Measurements from ENCODE around the gene CRIM1. TPM values are rescaled to one million over a fixed set of nuclear protein-coding genes. Genes with fewer than 3 reads are reported as not detected.

The CRIM1 gene
- total RNA-seq, 1 experiment from 2014 or later = 8.3 TPM

DNA sequence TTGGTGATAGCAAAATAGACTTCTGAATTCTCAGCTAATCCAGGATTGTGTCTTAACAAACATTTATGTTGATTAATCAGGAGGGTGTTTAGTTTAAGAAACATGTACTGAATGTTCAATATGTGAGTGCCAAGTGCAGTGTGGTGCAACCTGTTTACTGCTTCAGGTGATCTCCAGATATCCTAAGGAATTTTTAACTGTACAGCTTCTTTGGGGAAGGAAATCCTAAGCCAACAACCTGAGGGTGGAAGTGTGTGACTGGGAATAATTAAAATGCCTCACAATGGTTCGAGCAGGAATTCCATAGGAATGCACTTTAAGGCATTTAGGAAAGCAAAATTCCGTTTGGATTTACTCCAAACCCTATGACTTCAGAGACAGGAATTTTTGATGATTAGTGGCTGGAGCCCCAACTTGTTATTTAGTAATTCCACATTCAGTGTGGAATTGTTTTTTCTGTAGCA, 16.4 kb downstream of the CRIM1 start:
- DNase-seq (ENCODE audit: low spot score) = peak; percentile 25

DNA sequence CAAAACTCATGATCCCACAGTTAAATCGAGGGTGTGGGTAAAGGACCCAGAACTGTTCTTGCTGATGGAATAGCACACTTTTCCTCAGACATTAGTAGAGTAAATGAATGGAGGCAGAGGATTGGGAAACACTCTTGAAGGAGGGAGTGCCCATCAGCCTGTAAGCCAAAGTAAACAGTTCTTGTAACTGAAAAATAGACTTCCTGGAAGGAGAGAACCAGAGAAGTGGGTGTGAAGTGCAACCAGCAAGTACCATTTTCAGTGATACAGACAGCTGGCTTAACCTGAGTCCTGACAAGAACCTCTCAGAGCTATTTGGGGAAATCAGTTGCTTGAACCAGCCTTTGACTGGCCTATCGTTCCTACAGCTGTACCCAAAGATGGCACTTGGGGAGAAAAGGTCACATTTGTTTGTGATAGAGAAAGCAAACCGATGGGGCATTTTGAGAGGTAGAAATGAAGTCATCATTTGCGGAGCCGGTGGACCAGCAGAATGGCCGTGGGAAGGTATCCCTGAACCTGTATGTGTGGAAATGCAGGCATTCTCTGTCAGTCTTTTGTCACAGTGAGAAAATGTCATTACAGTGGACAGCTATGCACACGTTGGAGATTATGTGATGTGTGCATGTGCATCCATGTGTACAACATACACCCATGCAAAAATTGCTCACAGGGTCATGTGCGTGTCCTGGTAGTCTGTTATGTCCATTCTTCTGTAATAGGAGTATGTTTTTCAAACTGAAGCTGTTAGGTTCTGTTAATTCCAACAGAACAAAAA, 17.8 kb downstream of the CRIM1 start:
- peak; percentile 32 for DNase-seq (ENCODE audit: low spot score)

DNA sequence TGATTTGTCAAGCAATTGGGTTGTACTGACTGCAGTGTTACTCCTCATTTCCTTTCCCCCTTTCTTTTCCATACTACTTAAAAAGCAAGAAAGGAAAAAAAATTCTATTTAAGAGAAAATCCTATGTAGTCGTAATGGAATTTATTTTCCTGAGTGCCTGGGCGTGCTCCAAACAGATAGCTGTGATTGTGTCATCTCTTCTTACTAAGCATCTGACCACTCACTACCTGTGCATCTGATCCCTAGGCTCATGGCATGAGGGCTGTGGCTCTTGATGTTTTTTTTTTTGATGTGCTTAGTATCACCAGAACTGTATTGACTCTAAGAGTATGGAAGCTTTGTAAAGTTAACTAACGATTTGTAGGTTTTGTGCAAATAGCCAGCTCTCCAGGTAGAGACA, 19.0 kb downstream of the CRIM1 start:
- DNase-seq (ENCODE audit: low spot score) = no peak

DNA sequence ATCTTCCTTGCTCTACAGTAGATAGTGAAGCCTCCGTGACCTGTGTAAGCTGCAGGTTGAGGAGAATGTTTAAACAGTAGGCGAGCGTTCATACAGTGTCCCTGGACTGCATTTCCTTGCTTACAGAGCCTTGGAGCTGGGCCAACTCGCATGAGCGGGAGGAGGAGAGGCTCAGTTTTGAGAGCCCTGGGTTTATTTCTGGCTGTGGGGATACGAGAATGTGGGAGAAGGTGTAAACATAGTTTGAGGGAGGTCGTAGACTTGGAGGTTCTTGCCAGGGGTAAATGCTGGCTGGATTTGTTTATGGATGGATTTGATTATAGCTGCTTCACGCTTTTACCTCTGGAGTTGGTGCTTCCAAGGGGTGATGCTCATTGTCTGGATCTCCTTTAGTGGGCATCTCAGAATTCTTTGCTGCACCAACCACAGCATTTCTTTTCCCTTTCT, 20.8 kb downstream of the CRIM1 start:
- peak; percentile 39 for DNase-seq (ENCODE audit: low spot score)

DNA sequence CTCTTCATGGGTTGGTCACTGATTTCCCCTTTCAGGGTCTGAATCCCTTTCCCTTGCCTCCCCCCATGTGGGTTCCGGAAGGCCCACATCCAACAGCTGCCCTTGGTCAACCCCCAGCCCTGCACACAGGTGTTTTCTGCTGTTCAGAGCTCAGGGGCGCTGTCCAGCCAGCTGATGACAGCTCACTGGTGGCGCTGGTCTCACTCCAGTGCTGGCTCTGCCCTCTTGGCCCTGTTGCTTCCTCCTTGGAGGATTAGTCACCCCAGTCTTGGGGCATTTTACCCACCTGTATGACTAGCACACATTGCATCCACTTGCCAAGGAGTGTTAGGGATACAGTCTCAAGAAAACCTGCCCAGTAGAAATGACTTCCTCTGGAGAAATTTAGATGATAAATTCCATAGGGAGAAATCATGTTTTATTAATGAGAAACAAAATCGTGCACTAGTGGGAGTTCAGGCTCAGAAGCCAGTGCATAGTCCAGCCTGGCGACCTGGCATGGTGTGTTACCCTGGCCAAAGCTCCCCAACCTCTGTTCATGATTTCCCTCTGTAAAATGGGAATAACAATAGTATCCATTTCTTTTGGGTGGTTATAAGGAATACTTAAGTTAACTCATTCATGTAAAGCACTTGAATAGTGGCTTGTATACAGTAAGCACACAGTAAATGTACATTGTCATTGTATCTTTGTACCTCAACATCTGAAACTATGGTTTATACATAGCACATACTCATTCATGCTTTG, 21.6 kb downstream of the CRIM1 start:
- DNase-seq (ENCODE audit: low spot score) = no peak

DNA sequence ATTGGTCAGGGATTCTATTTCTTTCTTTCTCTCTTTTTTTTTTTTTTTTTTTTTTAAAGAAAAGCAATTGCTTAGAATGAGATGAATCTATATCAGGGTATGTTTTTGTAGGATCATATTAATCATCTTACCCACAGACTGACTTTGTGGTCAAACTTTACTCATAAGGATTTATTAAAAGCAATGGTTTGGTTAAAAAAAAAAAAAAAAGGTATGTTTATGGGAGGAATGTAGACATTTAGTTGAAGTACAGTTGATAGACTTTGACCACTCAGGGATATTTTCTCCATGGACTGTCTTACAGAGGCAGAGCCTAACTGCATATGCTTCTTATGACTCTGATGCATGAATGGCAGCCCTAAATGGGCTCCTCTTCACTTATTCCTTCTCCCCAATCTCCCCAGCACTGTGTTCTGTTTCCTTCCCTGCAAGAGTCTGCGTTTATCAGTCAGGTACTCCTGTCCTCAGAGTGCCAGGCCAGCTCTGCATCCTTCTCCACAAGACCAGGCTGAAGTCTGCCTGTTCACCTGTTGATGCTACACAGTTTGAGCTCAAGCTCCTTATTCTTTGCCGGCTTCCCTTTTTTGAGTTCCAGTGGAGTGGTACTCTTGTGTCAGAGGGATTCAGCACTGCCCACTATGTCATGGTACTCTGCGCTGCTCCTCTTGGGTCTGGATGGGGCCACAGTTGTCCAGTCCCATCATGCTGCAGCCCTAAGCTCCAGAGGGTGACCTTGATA, 24.3 kb downstream of the CRIM1 start:
- no peak for DNase-seq (ENCODE audit: low spot score)

DNA sequence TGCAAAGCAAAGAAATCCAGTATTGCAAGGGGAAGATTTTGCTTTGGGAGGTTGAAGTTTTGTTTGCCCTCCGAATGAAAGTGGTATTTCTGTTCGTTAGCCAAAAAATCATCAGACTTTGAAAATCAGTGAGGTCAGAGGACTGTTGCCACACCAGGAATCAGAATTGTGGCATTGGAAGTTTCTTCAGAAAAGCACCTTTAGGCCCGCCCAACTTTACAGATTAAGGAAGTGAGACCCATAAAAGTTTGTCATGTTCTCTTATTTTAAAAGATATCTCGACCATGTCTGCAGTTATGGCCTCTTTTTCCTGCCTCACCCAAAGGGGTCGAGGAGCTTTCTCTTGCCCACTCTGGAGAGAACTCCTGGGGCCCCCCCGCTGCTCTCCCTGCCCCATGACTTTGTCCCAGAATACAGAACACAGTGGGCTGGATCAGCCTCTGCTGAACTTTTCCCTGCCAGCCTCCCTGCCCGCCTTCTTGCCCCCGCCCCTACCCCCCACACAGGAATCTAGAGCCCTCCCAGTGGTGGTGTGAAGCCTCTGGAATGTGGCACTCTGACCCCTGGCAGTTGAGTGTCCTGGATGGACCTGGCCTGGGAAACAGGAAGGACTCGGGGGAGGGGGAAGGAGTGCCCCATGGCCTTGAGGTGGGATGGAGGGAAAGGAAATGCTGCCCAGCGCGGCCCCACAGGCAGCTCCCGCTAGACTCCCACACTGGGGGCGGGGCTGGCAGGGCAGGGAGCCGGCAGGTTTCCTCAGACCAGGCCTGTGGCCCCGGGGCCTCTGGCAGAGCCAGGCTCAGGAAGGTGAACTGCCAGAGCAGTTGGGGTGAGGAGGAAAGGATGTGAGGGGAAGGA, 25.3 kb downstream of the CRIM1 start:
- no peak for DNase-seq (ENCODE audit: low spot score)

DNA sequence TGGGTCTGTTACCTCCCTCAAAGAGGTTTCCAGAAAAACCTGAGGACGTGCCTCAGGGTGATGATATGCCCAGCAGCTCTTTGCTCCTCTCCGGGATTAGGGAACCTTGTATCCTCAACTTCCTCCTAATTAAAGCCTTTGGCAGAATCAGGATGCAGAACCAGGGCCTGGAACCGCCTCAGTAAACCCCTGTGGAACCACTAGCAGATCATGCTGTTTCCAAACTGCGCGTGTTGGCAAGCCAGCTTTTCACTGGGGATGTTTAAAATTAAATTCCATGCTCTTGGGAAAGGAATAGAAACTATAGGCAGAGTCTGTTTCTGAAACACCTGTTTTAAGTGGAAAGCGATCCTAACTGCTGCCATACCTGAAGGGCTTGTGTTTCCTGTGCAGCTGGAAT, 26.4 kb downstream of the CRIM1 start:
- DNase-seq (ENCODE audit: low spot score) = no peak

DNA sequence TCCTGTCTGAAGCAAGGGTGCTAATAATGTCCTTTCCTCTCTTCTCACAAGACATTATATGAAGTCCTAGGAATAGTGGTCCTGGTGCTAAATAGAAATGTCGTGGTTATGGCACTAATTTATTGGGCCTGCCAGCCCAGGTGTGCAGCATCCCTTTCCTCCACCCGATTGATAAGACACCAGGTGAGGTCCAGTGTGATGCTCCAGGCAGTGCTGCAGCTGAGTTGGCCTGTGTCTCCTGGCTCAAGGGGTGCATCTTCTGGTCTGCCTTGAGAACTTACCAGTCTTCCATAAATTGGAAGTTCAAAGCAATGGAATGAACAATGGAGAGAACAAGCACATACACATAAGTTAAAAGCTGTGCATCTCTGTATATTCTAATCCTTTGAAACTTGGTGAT, 26.9 kb downstream of the CRIM1 start:
- no peak for DNase-seq (ENCODE audit: low spot score)

DNA sequence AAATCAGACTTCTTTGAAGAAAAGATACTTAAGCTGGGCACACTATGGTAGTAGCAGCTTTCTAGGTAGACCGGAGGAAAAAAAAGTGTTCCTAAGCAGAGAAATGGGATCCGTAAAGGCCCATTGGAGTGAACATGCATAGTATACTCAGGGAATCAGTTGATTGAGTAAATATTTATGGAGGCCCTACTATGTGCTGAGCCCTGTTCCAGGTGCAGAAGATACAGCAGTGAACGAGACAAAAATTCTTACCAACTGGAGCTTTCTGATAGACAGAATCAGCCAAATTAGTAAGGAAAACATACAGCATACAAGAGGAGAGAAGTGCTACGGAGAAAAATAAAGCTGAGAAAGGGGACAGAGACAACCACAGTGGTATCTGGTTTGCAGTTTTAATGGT, 28.1 kb downstream of the CRIM1 start:
- no peak for DNase-seq (ENCODE audit: low spot score)

DNA sequence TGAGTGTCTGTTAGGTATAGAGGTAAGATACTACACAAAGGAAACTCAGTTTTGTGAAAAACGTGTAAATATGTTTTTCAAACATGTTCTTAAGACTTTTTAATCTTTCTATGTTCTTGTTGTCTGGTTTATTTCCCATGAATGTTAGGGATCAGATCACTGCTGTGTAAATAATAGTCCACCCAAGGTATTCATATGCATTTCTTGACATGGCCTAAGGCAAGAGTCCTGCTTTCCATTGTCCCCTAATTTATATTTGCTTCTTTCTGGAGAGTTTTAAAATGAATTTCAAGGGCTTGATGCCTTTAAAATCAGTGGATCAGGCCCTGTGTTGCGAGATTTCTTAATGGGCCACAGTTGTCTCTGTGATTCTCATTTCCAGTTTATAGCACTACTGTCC, 28.9 kb downstream of the CRIM1 start:
- DNase-seq (ENCODE audit: low spot score) = no peak

DNA sequence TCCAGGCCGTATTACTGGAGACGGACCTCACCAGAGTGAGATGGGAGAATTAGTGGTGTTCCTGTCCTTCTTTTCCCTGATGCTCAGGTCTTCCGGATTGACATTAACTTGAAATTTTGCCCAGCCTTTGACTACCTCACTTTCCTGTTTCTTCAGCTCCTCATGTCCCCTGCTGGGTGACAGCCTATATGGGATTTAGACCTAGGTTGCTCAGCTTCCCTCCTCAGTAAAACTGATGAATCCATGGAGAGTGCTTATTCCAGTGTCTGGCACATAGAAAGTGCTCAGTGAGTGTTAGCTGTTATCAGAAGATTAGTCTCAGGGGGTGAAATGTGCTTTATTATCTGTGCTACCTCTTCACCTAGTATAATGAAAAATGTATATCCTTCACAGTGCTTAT, 30.0 kb downstream of the CRIM1 start:
- no peak for DNase-seq (ENCODE audit: low spot score)

DNA sequence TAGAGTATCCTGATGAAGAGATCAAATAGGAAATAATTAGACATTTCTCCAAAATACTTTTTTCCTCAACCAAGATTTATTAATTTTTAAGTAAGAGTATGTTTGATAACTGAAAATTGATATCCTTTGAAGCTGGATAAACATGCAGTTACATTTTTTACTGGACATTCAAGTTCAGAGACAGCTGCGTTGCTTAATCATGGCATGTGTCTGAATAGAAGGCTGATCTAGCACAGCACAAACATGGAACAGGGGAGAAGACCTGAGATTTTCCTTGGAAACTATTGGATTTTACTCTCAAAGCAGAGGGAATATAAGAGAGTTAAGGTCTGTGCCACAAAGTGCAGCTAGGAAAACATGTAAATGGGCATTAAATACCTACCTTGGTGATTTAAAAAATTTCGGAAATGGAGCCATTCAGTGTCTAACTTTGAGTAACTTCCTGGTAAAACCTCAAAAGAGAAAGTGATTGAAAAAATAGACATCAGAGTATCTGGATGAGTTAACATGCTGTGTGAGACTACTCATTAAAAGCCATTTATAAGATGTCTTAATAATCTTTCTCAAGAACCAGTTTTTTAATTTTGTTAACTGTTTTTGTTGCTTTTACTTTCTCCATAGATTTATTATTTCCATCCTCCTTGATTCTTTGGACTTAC, 31.8 kb downstream of the CRIM1 start:
- no peak for DNase-seq (ENCODE audit: low spot score)

DNA sequence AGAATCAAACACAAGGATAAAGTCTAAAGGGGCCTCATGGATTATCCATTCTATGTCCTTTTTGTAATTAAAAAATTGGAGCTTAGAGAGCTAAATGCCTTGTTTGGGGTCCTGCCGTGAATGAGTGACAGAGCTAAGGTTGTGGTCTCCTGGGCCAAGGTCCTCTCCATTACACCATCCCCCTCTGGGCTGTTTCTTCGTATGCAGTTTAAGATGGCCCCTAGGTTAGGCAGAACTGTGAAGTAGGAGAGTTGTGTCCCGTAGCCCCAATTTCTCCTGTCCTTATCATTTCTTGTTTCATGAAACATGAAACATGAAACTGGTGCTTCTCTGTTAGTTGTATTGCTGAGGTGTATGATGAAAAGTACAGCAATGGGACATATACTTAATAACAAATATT, 32.9 kb downstream of the CRIM1 start:
- no peak for DNase-seq (ENCODE audit: low spot score)

DNA sequence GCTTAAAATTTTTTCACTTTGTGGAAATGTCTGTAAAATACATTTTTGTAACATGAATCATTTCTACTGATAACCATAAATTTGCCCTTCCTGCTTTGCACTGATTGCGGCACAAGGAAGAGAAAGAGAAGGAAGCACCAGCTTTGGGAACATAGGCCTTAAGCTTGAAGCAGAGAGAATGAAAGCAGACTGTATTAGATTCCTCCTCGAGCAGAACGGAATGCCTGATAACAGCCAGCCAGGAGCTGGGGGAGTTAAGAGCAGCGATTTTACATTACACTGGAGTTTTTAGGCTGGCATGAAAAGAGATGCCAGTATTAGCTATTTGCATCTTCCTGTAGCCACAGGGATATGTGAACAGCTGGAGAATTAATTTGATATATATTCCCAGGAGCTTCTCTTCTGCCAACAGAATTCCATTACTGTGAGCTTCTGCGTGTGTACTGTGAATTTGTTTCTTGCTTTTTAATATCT, 33.5 kb downstream of the CRIM1 start:
- no peak for DNase-seq (ENCODE audit: low spot score)

DNA sequence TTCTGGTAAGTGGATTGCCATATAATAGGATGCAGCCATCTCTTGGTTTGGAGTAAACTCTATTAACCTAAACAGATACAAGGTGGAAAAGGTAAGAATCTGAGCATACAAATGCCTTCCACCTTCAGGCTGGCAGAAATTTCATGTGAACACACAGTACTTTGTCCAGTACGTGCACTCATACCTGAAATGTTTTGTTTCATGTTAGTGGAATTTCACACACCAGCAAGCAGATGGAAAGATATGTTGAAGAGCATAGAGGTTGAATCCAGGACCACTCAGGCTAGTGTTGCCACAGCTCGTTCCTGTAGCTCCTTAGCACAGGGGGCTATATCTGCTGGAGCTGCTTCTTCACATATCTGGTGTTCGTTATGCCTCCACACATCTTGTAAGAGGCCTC, 34.0 kb downstream of the CRIM1 start:
- DNase-seq (ENCODE audit: low spot score) = no peak

DNA sequence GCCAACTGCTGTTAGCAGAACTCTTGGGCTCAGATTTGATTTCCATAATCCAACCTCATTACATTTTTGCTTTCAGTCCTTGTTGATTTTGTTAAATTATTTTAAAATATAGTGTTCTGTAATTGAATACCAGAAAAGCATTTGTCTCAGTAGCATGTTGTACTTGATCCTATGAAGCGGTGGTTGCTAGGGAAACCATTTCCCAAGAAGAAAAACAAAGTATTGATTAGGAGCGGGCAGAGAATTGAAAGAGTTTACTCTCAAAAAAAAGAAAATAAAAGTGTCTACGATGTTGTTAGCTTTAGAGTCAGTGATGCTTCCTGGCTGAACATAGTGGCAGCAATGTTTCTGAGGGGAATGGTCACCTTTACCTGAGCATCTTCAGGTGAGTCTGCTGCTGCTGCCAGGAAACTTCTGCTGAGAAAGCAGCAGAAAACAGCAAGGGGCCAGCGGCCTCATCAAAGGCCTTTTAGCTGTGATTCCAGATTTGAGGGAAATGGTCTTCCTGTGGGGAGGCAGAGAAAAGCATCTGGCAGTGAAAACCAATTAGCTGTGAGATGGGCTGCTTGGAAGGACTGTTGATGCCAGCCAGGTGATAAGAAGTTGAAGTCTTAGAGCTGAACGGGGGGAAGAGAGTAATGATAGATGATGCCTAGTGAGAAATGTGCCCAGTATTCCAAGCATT, 37.1 kb downstream of the CRIM1 start:
- DNase-seq (ENCODE audit: low spot score) = no peak

DNA sequence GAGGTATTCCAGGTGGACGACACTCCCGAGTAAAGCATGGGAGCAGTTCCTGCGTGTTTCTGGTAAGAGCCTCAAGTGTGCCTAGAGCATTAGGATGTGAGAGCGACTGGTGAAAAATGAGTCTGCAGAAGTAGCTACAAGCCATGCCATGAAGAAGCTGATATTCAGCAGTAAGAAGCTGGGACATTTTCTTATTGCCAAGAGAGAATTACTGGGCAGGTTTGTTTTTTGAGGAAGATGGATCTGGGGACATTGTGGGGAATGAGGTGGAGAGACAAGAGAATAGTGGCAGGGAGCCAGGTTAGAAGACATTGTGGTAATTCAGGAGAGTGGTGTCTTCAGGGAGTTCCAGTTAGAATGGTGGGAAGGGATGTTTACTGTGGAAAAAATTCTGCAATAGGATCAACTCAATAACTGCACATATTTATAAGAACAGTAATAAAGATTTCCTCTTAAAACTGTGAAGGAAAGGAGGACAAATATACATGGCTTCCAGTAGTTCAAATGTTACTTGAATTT, 38.2 kb downstream of the CRIM1 start:
- no peak for DNase-seq (ENCODE audit: low spot score)

DNA sequence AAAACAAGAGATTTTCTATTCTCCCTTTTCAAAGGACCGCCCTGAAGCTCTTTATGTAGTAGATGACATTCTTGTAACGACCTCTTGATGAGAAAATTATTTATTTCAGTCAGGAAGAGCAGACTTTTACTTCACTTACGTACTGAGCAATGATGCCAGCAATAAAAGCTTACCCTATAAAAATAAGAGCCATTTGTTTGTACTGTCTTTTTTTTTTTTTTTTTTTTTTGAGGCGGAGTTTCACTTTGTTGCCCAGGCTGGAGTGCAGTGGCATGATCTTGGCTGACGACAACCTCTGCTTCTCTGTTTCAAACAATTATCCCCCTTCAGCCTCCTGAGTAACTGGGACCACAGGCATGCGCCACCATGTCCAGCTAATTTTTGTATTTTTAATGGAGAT, 39.2 kb downstream of the CRIM1 start:
- no peak for DNase-seq (ENCODE audit: low spot score)

DNA sequence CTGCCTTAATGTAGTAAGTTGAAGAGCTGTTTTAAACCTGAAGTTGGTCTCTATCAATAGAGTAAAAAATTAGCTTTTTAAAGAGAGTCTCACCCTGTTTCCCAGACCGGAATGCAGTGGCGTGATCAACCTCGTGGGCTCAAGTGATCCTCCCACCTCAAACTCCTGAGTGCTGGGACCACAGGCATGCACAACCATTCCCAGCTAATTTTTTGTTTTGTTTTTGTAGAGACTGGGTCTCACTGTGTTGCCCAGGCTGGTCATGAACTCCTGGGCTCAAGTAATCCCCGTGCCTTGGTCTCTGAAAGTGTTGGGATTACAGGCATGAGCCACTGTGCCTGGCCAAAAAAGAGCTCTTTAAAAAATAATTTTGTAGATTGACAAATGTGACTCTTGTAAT, 40.3 kb downstream of the CRIM1 start:
- DNase-seq (ENCODE audit: low spot score) = no peak

Data from H4 (cell line).